Epithelial cell of esophagus (primary cell): Measurements from ENCODE around the gene KPNA4.

Experiments used
- DNase-seq: peaks from one replicate; pipeline ENCODE4 v3.0.0; 2010; ENCODE audit warnings: low read depth
- H3K4me3 ChIP-seq: 2 replicates; pipeline ENCODE4 v1.5.1; 2011; ENCODE audit warnings: mild to moderate bottlenecking, low read length, control low read depth
- TF ChIP-seq, protein P1 (sequence below): IDR thresholded peaks from 2 replicates; pipeline ENCODE4 v1.5.1; 2011; ENCODE audit warnings: low read depth, mild to moderate bottlenecking, low read length, control low read depth, inconsistent platforms; ENCODE audit not compliant: insufficient read depth; ENCODE audit errors: missing control alignments

Gene KPNA4

DNA sequence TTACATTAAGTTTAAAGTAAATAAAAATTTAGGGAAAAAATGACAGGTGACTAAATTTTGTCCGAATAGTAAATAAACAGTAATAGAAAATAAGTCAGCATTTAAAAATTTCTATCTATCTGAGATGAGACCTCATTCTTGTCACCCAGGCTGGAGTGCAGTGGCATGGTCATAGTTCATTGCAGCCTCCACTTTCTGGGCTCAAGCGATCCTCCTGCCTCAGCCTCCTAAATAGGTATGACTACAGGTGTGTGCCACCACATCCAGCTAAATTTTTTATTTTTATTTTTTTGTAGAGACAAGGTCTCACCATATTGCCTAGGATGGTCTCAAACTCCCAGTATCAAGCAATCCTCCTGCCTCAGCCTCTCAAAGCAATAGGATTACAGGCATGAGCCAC lies 7.8 kb downstream of the KPNA4 start:
- no peak overlapping the region for H3K4me3 ChIP-seq
- TF ChIP-seq, protein P1, sequence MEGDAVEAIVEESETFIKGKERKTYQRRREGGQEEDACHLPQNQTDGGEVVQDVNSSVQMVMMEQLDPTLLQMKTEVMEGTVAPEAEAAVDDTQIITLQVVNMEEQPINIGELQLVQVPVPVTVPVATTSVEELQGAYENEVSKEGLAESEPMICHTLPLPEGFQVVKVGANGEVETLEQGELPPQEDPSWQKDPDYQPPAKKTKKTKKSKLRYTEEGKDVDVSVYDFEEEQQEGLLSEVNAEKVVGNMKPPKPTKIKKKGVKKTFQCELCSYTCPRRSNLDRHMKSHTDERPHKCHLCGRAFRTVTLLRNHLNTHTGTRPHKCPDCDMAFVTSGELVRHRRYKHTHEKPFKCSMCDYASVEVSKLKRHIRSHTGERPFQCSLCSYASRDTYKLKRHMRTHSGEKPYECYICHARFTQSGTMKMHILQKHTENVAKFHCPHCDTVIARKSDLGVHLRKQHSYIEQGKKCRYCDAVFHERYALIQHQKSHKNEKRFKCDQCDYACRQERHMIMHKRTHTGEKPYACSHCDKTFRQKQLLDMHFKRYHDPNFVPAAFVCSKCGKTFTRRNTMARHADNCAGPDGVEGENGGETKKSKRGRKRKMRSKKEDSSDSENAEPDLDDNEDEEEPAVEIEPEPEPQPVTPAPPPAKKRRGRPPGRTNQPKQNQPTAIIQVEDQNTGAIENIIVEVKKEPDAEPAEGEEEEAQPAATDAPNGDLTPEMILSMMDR = no peak
- DNase-seq = no peak

GRCh38 chr3:160556141-160556540 lies 9.2 kb downstream of the KPNA4 start:
- no peak overlapping the region for H3K4me3 ChIP-seq
- DNase-seq = no peak
- TF ChIP-seq, protein P1 = no peak

DNA sequence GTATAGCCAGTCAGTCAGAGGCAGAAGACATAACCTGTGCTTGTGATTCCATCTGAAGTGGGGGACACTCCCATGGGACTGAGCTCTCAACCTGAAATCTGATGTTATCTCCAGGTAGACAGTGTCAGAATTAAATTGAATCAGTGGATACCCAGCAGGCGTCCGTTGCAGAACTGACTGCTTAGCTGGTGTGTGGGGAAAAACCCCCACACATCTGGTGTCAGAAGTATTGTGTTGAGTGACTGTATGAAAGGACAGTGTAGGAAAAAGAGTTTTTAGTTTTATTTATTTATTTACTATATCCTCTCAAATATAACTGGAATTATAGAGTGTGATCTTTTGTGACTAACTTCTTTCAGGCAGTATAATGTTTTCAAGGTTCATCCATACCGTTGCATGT lies 10.4 kb downstream of the KPNA4 start:
- TF ChIP-seq, protein P1 = no peak
- DNase-seq = no peak
- no peak overlapping the region for H3K4me3 ChIP-seq

DNA sequence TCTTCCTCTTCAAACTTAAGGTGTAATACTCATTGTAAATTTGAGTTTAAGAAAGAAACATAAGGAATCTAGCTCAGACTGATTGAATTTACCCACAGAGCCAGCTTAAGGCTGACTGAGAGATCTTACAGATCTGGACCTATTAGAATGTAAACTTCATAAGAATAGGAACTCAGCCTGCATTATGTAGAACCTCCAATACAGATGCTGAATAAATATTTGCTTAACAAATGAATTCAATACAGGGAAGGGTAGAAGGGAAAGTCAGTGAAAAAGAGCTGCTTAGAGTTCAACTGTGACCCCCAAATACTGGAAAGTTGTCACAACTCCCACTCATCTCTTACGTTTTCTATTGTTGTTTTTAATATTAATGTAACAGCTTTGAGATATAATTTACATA lies 11.5 kb downstream of the KPNA4 start:
- no peak for DNase-seq
- no peak overlapping the region for H3K4me3 ChIP-seq
- TF ChIP-seq, protein P1 = no peak

GRCh38 chr3:160546727-160547126 lies 18.6 kb downstream of the KPNA4 start:
- H3K4me3 ChIP-seq = no peak overlapping the region
- no peak for DNase-seq
- TF ChIP-seq, protein P1 = no peak

GRCh38 chr3:160545504-160545871 lies 19.9 kb downstream of the KPNA4 start:
- no peak for DNase-seq
- H3K4me3 ChIP-seq = no peak overlapping the region
- TF ChIP-seq, protein P1 = no peak

- DNase-seq = no peak
- no peak overlapping the region for H3K4me3 ChIP-seq
- TF ChIP-seq, protein P1 = no peak
Observed at GRCh38 chr3:160544844-160545503, 20.4 kb downstream of the KPNA4 start.
